ENCODE data around the gene BIRC3.

BIRC3 gene

GRCh38 chr11:102377891-102378290 lies 60.6 kb downstream of the BIRC3 start:
- no peak for DNase-seq

- DNase-seq: no peak
Measured at GRCh38 chr11:102378818-102379217, 61.5 kb downstream of the BIRC3 start.

GRCh38 chr11:102382384-102382783 lies 65.1 kb downstream of the BIRC3 start:
- no peak for DNase-seq

GRCh38 chr11:102383839-102384238 lies 66.6 kb downstream of the BIRC3 start:
- DNase-seq: no peak

- DNase-seq: peak in 1 of 3 donors; percentile 18
Measured at GRCh38 chr11:102384419-102385079, 67.3 kb downstream of the BIRC3 start.

GRCh38 chr11:102385085-102386007 lies 68.1 kb downstream of the BIRC3 start:
- DNase-seq: no peak

GRCh38 chr11:102386136-102386734 lies 69.0 kb downstream of the BIRC3 start:
- DNase-seq: no peak

- DNase-seq: no peak
Measured at GRCh38 chr11:102387043-102387781, 69.9 kb downstream of the BIRC3 start.

All from suppressor macrophage treated with lipopolysaccharide for 1 hour (primary cell).